Stomach smooth muscle (tissue), 2 donors: ENCODE data around the gene NACC1.

Experiments
- H3K27ac ChIP-seq: one replicate; pipeline ENCODE4 v1.7.0; 2013; ENCODE audit warnings: mild to moderate bottlenecking, low read length, inconsistent platforms
- H3K27me3 ChIP-seq, 2 donors: one replicate each; pipeline ENCODE4 v1.7.0; 2013; ENCODE audit warnings: low read length in 2 of 2; ENCODE audit not compliant: insufficient read depth in 2 of 2, control insufficient read depth in 1 of 2
- H3K36me3 ChIP-seq, 2 donors: one replicate each; pipeline ENCODE4 v1.7.0; 2013; ENCODE audit warnings: low read length in 2 of 2; ENCODE audit not compliant: control insufficient read depth in 2 of 2, insufficient read depth in 2 of 2
- H3K4me1 ChIP-seq: one replicate; pipeline ENCODE4 v1.7.0; 2013; ENCODE audit warnings: low read length; ENCODE audit not compliant: control insufficient read depth, insufficient read depth
- H3K4me3 ChIP-seq, 2 donors: one replicate each; pipeline ENCODE4 v1.7.0; 2013; ENCODE audit warnings: low read length in 2 of 2
- H3K9ac ChIP-seq, 2 donors: one replicate each; pipeline ENCODE4 v1.7.0; 2013; ENCODE audit warnings: low read length in 2 of 2, mild to moderate bottlenecking in 1 of 2
- H3K9me3 ChIP-seq, 2 donors: one replicate each; pipeline ENCODE4 v1.7.0; 2013; ENCODE audit warnings: low read length in 2 of 2; ENCODE audit not compliant: control insufficient read depth in 2 of 2
- donor health status: healthy.
- donor health status: Pancreatic carcinoma.

NACC1 gene

DNA sequence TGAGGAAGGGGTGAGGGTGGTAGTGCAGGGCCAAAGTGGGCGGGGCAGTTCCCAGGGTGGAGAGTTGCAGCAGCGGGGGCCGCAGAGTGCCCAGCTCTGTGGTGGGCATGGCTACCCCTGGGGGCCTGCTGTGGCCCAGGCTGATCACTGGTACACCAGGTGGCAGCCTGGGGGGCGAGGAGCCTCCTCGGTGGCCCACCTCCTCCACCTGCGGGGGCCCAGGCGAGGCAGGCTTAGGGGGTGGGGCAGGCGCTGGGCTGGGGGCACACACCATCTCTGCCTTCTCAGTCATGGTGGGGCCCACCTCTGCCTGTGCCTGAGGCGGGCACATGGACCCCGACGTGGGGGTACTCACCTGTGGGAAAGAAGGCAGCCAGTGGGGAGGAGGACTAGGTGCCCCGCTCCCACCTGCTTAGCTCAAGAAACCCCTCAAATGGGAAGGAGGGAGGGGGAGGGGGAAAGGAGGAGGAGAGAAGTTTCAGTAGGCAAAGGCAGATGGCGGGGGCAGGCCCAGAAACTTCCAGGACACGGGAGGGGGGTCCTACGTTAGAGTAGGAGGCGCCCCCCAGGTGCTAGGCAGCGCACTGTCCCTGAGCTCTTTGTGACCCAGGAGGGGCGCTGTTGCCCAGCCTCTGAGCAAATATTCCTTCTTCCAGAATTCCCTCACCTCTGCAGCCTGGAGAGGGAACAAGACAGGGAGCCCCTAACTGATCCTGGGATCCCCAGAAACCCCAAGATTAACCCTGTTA, 17.0 kb upstream of the NACC1 start:
- Histone ChIP-seq H3K9me3 (no peaks in the 10 kb centered on the region), H3K36me3 (peaks cover 0 to 2% of the 10 kb centered on the region in 2 donors), H3K4me1 (peaks cover 36% of the 10 kb centered on the region), H3K4me3 (peak overlapping the region in 1 of 2 donors; percentile 70), H3K27ac (no peak overlapping the region), H3K27me3 (peaks cover 2 to 8% of the 10 kb centered on the region in 2 donors), H3K9ac (no peak overlapping the region)

DNA sequence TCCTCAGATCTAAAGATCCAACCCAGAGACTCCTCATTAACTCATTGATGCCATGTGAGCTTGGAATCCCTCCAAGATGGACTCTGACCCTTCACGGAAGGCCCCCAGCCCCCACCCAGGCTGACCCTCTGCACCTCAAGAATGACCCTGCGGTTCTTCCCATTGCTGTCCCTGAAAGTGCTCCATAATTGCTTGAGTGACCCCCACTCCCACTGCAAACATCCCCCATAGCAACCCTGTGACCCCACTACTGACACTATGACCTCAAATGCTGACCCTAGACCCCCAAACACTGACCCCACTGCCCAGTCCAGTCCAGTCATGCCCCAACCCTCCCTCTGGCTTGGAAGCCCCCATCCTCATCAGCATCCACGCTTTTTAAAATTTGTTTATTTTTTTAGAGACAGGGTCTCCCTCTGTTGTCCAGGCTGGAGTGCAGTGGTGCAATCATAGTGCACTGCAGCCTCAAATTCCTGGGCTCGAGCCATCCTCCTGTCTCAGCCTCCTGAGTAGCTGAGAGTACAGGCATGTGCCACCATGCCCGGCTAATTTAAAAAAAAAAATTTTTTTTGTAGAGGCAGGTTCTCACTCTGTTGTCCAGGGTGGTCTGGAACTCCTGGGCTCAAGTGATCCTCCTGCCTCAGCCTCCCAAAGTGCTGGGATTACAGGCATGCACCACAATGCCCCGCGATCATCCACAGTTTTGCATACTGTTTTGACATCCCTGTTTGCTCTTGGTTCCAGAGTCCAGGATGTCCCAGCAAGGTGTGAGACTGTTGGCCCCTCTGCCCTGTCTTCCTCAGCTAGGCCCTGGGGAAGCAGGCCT, 16.3 kb upstream of the NACC1 start:
- Histone ChIP-seq H3K27ac (peak overlapping the region; percentile 37), H3K9ac (peak overlapping the region in 1 of 2 donors; percentile 48), H3K4me1 (peaks cover 36% of the 10 kb centered on the region), H3K27me3 (peaks cover 2 to 8% of the 10 kb centered on the region in 2 donors), H3K9me3 (no peaks in the 10 kb centered on the region), H3K36me3 (peaks cover 0 to 2% of the 10 kb centered on the region in 2 donors), H3K4me3 (peak overlapping the region; percentile 60 to 70)

- H3K27me3 ChIP-seq: peaks cover 2 to 8% of the 10 kb centered on the region in 2 donors
- H3K36me3 ChIP-seq: peaks cover 0 to 2% of the 10 kb centered on the region in 2 donors
- H3K9me3 ChIP-seq: no peaks in the 10 kb centered on the region
- peak overlapping the region in 1 of 2 donors; percentile 48 for H3K9ac ChIP-seq
- H3K27ac ChIP-seq: peak overlapping the region; percentile 37
- peak overlapping the region; percentile 60 to 70 for H3K4me3 ChIP-seq
- H3K4me1 ChIP-seq: peaks cover 36% of the 10 kb centered on the region
These were observed 15.7 kb upstream of the NACC1 start for GRCh38 chr19:13102416-13102665.

GRCh38 chr19:13102666-13103580, 15.1 kb upstream of the NACC1 start, which contains the start of gene LYL1:
TSS of gene LYL1 (minus strand) at chr19:13102858. CDS start at chr19:13101171, 1,687 bp downstream.
- Histone ChIP-seq H3K27me3 (peaks cover 2 to 8% of the 10 kb centered on the region in 2 donors), H3K27ac (peak within 1 kb of the TSS; percentile 37), H3K9me3 (no peaks in the 10 kb centered on the region), H3K9ac (peak within 1 kb of the TSS; percentile 13 to 48), H3K4me3 (peak within 1 kb of the TSS; percentile 60 to 70), H3K36me3 (peaks cover 0 to 2% of the 10 kb centered on the region in 2 donors), H3K4me1 (peaks cover 34% of the 10 kb centered on the region)

DNA sequence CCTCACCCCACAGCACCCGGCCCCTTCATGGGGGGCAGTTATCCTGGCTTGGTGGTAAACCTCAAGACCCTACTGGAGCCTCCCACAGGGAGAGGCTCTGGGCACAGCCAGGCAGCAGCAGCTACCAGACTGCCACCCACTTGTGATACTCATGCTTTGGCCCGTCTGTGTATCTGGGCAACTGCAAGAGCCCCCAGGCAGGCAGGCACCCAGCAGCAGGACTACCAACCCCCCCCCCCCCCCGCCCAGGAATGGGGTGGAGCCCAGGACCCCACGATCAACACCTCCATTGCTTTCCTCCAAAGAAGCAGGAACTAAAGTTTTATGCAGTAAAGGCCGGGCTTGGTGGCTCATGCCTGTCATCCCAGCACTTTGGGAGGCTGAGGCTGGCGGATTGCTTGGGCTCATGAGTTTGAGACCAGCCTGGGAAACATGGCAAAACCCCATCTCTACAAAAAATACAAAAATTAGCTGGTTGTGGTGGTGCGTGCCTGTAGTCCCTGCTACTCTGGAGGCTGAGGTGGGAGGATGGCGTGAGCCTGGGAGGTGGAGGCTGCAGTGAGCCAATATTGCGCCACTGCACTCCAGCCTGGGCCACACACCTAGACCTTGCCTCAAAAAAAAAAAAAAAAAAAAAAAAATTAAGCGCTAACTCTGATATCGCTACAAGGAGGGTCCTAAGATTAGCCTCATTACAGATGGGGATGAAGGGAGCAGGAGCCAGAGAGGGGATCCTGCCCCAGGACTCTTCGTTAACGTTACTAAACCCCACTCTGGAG, 14.3 kb upstream of the NACC1 start:
- no peak overlapping the region for H3K4me3 ChIP-seq
- peak overlapping the region; percentile 24 for H3K27ac ChIP-seq
- H3K27me3 ChIP-seq: peaks cover 2 to 6% of the 10 kb centered on the region in 2 donors
- H3K36me3 ChIP-seq: peaks cover 0 to 2% of the 10 kb centered on the region in 2 donors
- H3K9me3 ChIP-seq: no peaks in the 10 kb centered on the region
- H3K4me1 ChIP-seq: peaks cover 31% of the 10 kb centered on the region
- no peak overlapping the region for H3K9ac ChIP-seq

GRCh38 chr19:13104360-13104847, 13.7 kb upstream of the NACC1 start:
- H3K27ac ChIP-seq: no peak overlapping the region

GRCh38 chr19:13104848-13105711, 13.0 kb upstream of the NACC1 start:
- Histone ChIP-seq H3K9ac (no peak overlapping the region), H3K36me3 (peaks cover 0 to 7% of the 10 kb centered on the region in 2 donors), H3K27ac (no peak overlapping the region), H3K27me3 (peaks cover 2 to 3% of the 10 kb centered on the region in 2 donors), H3K9me3 (no peaks in the 10 kb centered on the region), H3K4me3 (peak overlapping the region in 1 of 2 donors; percentile 8), H3K4me1 (peaks cover 22% of the 10 kb centered on the region)

More at GRCh38 chr19:13104360-13104847, 13.7 kb upstream of the NACC1 start:
- H3K9me3 ChIP-seq: no peaks in the 10 kb centered on the region
- no peak overlapping the region for H3K9ac ChIP-seq
- H3K4me3 ChIP-seq: peak overlapping the region in 1 of 2 donors; percentile 8
- H3K4me1 ChIP-seq: peaks cover 25% of the 10 kb centered on the region
- H3K27me3 ChIP-seq: peaks cover 2 to 3% of the 10 kb centered on the region in 2 donors
- H3K36me3 ChIP-seq: peaks cover 0 to 5% of the 10 kb centered on the region in 2 donors

DNA sequence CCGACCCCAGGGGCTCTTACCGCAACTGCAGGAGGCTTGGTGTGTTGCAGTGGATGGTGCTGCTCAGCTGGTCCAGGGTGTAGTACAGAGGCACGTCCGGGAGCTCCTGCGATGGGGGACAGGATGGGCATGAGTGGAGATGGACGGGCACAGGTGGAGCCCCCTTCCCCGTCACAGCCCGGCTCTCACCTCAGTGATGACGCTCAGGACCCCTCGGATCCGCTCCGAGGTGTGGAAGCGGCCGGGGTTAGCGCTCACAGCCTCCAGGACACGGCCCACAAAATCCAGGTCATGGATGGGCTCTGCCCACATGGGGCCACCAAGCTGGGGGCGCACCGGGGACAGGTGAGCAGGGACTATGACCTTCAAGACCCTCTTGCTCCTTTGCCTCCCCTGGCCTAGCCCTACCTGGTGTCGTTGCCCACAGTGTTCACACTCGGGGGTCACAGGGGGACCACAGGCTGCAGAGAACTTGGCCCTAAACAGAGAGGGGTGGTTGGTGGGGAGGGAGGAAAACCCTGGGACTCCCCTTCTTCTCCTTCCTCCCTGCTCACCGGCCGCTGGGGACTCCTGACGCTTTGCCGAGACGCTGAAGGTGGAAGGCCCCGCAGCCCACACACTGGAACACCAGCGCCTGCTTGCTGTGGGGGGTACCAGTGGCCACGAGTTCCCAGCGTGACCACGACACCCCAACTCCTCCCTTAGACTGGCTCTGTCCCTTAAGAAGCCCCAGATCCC, 8.5 kb upstream of the NACC1 start:
- Histone ChIP-seq H3K4me1 (peaks cover 3% of the 10 kb centered on the region), H3K4me3 (no peak overlapping the region), H3K36me3 (peaks cover 4 to 13% of the 10 kb centered on the region in 2 donors), H3K9me3 (no peaks in the 10 kb centered on the region), H3K9ac (no peak overlapping the region), H3K27ac (no peak overlapping the region), H3K27me3 (no peaks in the 10 kb centered on the region)
